Measurements from ENCODE around the gene FBXO45.

GRCh38 chr3:196524527-196524926 lies 43.9 kb upstream of the FBXO45 start:
- TF ChIP-seq REL (CRISPR knock-in tag; conservative IDR thresholded peaks at IDR 0.05) (no peak), ZNF33B (CRISPR knock-in tag; IDR thresholded peaks at IDR 0.05) (no peak), TBL1XR1 (IDR thresholded peaks at IDR 0.05; ENCODE audit: borderline replicate concordance, low read length, partially characterized antibody) (no peak), ARID3A (IDR thresholded peaks at IDR 0.05; ENCODE audit: low read depth, low read length) (no peak), NFE2 (CRISPR knock-in tag; IDR thresholded peaks at IDR 0.05) (no peak), ZBTB20 (CRISPR knock-in tag; IDR thresholded peaks at IDR 0.05; ENCODE audit: borderline replicate concordance, low read depth) (no peak)
